ENCODE measurements around the gene TERF2IP. TPM values are rescaled to one million over a fixed set of nuclear protein-coding genes. Genes with fewer than 3 reads are reported as not detected.

The TERF2IP gene
- total and polyA plus RNA-seq, 2 of the 13 experiments (the other 11 are each of a cell fraction or from before 2014, with no cell fraction given), result 26.4 to 50.2 TPM

- TF ChIP-seq ZNF781 (CRISPR knock-in tag; IDR thresholded peaks at IDR 0.05; ENCODE audit: borderline replicate concordance, not compliant biosample characterization) (peak; percentile 12), SIX1 (CRISPR knock-in tag; IDR thresholded peaks at IDR 0.05; ENCODE audit: borderline replicate concordance) (no peak), BATF2 (CRISPR knock-in tag; IDR thresholded peaks at IDR 0.05) (no peak), ZNF557 (CRISPR knock-in tag; IDR thresholded peaks at IDR 0.05) (no peak), ZBTB40 (IDR thresholded peaks at IDR 0.05) (peak; percentile 42; the same call in 1 of the 2 replicates), ZBTB40 (CRISPR knock-in tag; IDR thresholded peaks at IDR 0.05) (peak; percentile 76), ARHGAP35 (CRISPR knock-in tag; IDR thresholded peaks at IDR 0.05; ENCODE audit: borderline replicate concordance) (peak; percentile 92), MATR3 (CRISPR knock-in tag; IDR thresholded peaks at IDR 0.05) (no peak), TFAP4 (IDR thresholded peaks at IDR 0.05; ENCODE audit: borderline replicate concordance, low read depth) (peak; percentile 50; the same call in 1 of the 2 replicates), RAD21 (CRISPR knock-in tag; IDR thresholded peaks at IDR 0.05) (peak; percentile 36), RERE (CRISPR knock-in tag; IDR thresholded peaks at IDR 0.05; ENCODE audit: low read depth) (0 out of 2 replicates have a peak, but pooled peaks have one; percentile 5)
Measured at GRCh38 chr16:75647492-75648264, at the start of gene TERF2IP, which contains the start of gene KARS1 (continued).

All from HepG2 (cell line).